DMS153 treated with DMSO at 0.1 percent for 48 hours (cell line): ENCODE results near the gene ARL16.

Source experiments
- DNase-seq: peaks from one replicate; lab custom pipeline; 2025; ENCODE audit not compliant: unreplicated experiment; lab: John Stamatoyannopoulos, UW

ARL16 gene

GRCh38 chr17:81647640-81648012 is 36.0 kb downstream of the ARL16 start:
- DNase-seq = no peak

- DNase-seq = no peak
These were observed 36.6 kb downstream of the ARL16 start for GRCh38 chr17:81646869-81647600.

GRCh38 chr17:81644976-81645952 is 38.3 kb downstream of the ARL16 start:
- DNase-seq = no peak

GRCh38 chr17:81644496-81644895 is 39.1 kb downstream of the ARL16 start:
- DNase-seq = no peak

- no peak for DNase-seq
These were observed 41.6 kb downstream of the ARL16 start for GRCh38 chr17:81641825-81642489.

GRCh38 chr17:81640011-81640410 is 43.6 kb downstream of the ARL16 start:
- DNase-seq = no peak

- no peak for DNase-seq
These were observed 44.9 kb downstream of the ARL16 start for GRCh38 chr17:81638683-81639082.

- DNase-seq = peak; percentile 62
These were observed 46.9 kb downstream of the ARL16 start, which contains the start of the genes NPLOC4 and TSPAN10 for GRCh38 chr17:81636505-81637288. NPLOC4 (minus strand) TSS chr17:81637112; CDS start chr17:81636930, 182 bp downstream. TSPAN10 (plus strand) TSS chr17:81637196; CDS start chr17:81642413, 5,217 bp downstream.

- no peak for DNase-seq
These were observed 47.6 kb downstream of the ARL16 start for GRCh38 chr17:81635973-81636504.

- no peak for DNase-seq
These were observed 48.2 kb downstream of the ARL16 start for GRCh38 chr17:81635431-81635830.

- no peak for DNase-seq
These were observed 52.1 kb downstream of the ARL16 start for GRCh38 chr17:81631482-81631881.
